Lower lobe of right lung (tissue), 2 donors: ENCODE data around the gene RASA3. TPM values are rescaled to one million over a fixed set of nuclear protein-coding genes. Genes with fewer than 3 reads are reported as not detected.

Experiments
- ATAC-seq, 2 donors: fragments of 200-7000 bp; cut with Tn5 transposase; one replicate each; pipeline ENCODE4 v1.9.1; 2020 to 2022; ENCODE audit warnings: mild to moderate bottlenecking in 2 of 2, moderate library complexity in 2 of 2
- DNase-seq: peaks from one replicate; pipeline ENCODE4 v3.0.0-alpha.2; 2020
- H3K27ac ChIP-seq: fragments of 200-600 bp; one replicate; pipeline ENCODE4 v1.8.0; 2022
- H3K27me3 ChIP-seq: fragments of 200-600 bp; one replicate; pipeline ENCODE4 v1.8.0; 2022; ENCODE audit warnings: low read depth
- H3K36me3 ChIP-seq: fragments of 200-600 bp; one replicate; pipeline ENCODE4 v1.8.0; 2022; ENCODE audit warnings: mild to moderate bottlenecking
- H3K4me1 ChIP-seq: fragments of 200-600 bp; one replicate; pipeline ENCODE4 v1.8.0; 2022
- H3K4me3 ChIP-seq: fragments of 200-600 bp; one replicate; pipeline ENCODE4 v1.8.0; 2022; ENCODE audit warnings: mild to moderate bottlenecking
- H3K9me3 ChIP-seq: fragments of 200-600 bp; one replicate; pipeline ENCODE4 v1.8.0; 2022
- CTCF ChIP-seq: fragments of 200-600 bp; IDR thresholded peaks from one replicate; pipeline ENCODE4 v1.8.0; 2022; ENCODE audit warnings: antibody characterized with exemption, mild to moderate bottlenecking
- intact Hi-C: fragments of 100-400 bp; cut with DNase I; formaldehyde crosslinking; loops from one replicate; pipeline ENCODE4 v1.11.0; 2022
- total RNA-seq: library from RNA; stranded (reverse); fragmentation: NEBNext Ultra II Directional; extraction: Animal tissue kit (Norgen Biotek cat#: 25700); gene quantifications from one replicate; pipeline ENCODE4 v1.2.1, GENCODE V29; 2021
- donor health status: DM: no; HTN: yes; CAD: no; lungs with severe emphysema.

Gene RASA3
- total RNA-seq, 1 donor from 2014 or later: 19.1 TPM

- H3K36me3 ChIP-seq: no peaks in the 10 kb centered on the region
- no peaks in the 10 kb centered on the region for H3K27me3 ChIP-seq
- ATAC-seq (no peak), DNase-seq (no peak)
- intact Hi-C loops: no loop called here
- no peak overlapping the region for H3K4me3 ChIP-seq
- no peak overlapping the region for H3K27ac ChIP-seq
- H3K4me1 ChIP-seq: peaks cover 22% of the 10 kb centered on the region
- no peak for TF ChIP-seq CTCF
- H3K9me3 ChIP-seq: no peaks in the 10 kb centered on the region
Measured at GRCh38 chr13:114157869-114158495, 25.6 kb upstream of the RASA3 start.

DNA sequence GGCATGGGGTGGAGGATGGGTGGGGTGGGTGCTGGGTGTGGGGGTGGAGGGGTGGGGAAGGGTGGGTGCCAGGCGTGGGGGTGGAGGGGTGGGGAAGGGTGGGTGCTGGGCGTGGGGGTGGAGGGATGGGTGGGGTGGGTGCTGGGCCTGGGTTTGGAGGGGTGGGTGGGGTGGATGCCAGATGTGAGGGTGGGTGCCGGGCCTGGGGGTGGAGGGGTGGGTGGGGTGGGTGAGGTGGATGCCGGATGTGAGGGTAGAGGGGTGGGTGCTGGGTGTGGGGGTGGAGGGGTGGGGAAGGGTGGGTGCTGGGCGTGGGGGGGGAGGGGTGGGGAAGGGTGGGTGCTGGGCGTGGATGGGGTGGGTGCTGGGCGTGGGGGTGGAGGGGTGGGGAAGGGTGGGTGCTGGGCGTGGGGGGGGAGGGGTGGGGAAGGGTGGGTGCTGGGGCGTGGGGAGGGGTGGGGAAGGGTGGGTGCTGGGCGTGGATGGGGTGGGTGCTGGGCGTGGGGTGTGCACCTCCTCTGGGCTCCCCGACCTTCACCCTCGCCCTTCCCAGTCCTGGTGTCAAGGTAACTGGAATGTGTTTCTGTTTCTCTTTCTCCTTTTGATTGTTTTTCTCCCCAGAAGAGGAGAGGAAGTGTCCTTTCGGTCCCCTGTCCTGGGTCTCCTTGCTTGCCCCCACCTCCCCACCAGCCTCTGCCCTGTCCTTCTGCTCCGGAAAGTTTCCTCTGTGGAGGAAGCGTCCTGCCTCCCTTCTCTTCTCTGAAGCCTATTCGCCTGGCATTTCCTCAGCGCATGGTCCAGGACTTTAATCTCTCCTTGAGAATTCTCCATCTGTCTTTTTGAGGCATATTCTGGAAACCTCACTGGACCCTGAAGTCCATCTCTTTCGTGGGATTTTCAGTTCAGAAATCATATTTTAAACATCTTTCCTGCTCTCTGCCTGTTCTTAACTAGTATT lies 23.8 kb upstream of the RASA3 start:
- ATAC-seq (no peak), DNase-seq (no peak)
- no peak overlapping the region for H3K4me3 ChIP-seq
- H3K27ac ChIP-seq: no peak overlapping the region
- no peaks in the 10 kb centered on the region for H3K9me3 ChIP-seq
- intact Hi-C loops: no loop called here
- no peaks in the 10 kb centered on the region for H3K27me3 ChIP-seq
- no peak for TF ChIP-seq CTCF
- no peaks in the 10 kb centered on the region for H3K36me3 ChIP-seq
- H3K4me1 ChIP-seq: peaks cover 14% of the 10 kb centered on the region

DNA sequence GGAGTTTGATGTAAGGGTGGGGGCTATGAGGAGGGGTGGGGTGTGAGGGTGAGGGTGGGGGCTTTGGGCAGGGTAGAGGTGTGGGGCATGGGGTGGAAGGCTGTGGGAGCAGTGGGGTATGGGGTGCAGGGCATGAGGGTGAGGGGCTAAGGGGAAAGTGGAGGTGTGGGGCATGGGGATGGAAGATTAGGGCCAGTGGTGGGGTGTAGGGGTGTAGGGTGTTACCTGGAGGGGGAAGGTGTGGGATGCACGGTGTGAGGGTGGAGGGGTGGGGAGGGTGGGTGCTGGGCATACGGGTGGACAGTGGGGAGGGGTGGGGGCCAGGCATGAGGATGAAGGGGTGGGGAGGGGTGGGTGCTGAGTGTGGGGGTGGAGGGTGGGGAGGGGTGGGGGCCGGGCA lies 22.9 kb upstream of the RASA3 start:
- Histone ChIP-seq H3K27me3 (no peaks in the 10 kb centered on the region), H3K4me1 (peaks cover 21% of the 10 kb centered on the region), H3K27ac (no peak overlapping the region), H3K36me3 (no peaks in the 10 kb centered on the region), H3K4me3 (no peak overlapping the region), H3K9me3 (no peaks in the 10 kb centered on the region)
- intact Hi-C loops: no loop called here
- no peak for TF ChIP-seq CTCF
- DNase-seq (no peak), ATAC-seq (no peak)

- peaks cover 21% of the 10 kb centered on the region for H3K4me1 ChIP-seq
- no peaks in the 10 kb centered on the region for H3K9me3 ChIP-seq
- H3K27me3 ChIP-seq: no peaks in the 10 kb centered on the region
- H3K36me3 ChIP-seq: no peaks in the 10 kb centered on the region
- no peak for ATAC-seq
- H3K4me3 ChIP-seq: no peak overlapping the region
- no peak for TF ChIP-seq CTCF
- no peak for DNase-seq
- no peak overlapping the region for H3K27ac ChIP-seq
- intact Hi-C loops: no loop called here
Measured at GRCh38 chr13:114154476-114154875, 22.1 kb upstream of the RASA3 start.

DNA sequence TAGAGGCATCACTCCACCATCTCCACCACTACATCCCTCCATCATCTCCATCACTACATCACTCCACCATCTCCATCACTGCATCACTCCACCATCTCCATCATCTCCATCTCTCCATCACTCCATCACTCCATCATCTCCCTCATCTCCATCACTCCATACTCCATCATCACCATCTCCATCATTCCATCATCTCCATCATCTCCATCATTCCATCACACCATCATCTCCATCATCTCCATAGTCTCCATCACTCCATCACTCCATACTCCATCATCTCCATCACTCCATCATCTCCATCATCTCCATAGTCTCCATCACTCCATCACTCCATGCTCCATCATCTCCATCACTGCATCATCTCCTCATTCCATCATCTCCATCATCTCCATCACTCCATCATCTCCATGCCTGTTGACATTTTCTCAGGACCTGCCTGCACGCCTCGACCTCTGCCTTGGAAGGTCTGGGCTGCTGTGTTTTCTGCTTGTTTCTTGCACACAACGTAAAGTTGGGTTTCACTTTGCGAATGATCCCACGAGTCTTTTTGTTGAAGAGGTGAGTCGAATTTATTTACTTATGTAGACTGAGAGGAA lies 21.2 kb upstream of the RASA3 start:
- no peak overlapping the region for H3K27ac ChIP-seq
- intact Hi-C loops: no loop called here
- no peaks in the 10 kb centered on the region for H3K9me3 ChIP-seq
- TF ChIP-seq CTCF: no peak
- H3K4me1 ChIP-seq: peaks cover 21% of the 10 kb centered on the region
- no peaks in the 10 kb centered on the region for H3K27me3 ChIP-seq
- DNase-seq (no peak), ATAC-seq (no peak)
- H3K4me3 ChIP-seq: no peak overlapping the region
- no peaks in the 10 kb centered on the region for H3K36me3 ChIP-seq
